ENCODE data around the gene CAVIN2.

Gene CAVIN2

DNA sequence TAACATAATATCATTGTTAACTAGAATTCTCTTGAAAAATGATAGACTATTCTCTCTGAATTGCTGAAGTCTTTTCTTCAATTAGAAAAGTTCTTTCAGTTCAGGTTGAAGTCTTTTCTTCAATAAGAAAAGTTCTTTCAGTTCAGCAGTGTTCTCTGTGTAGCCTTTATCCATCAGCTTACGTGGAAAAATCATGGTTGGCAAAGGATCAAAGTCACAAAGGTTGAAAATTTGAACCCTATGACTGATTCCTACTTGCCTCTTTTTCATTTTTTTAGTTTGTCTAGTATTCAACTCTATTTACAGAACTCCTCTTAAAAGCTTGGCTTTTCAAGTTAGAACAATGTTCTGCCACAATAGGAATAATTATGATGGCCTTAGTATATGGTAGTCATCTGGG, 25.8 kb downstream of the CAVIN2 start:
- no peak overlapping the region for H3K4me3 ChIP-seq (ENCODE audit: low read depth, low read length)
- H3K4me1 ChIP-seq (ENCODE audit: control insufficient read depth, insufficient read depth, low read length, unreplicated experiment): no peaks in the 10 kb centered on the region
- no peak overlapping the region for H3K27ac ChIP-seq (ENCODE audit: low read depth, low read length)
- no peaks in the 10 kb centered on the region for H3K27me3 ChIP-seq (ENCODE audit: insufficient read depth, low read length)
- no peaks in the 10 kb centered on the region for H3K36me3 ChIP-seq (ENCODE audit: insufficient read depth, low read length)
- H3K79me2 ChIP-seq (ENCODE audit: control insufficient read depth, insufficient read depth, low read length, unreplicated experiment): no peaks in the 10 kb centered on the region
- no peak overlapping the region for H2AFZ ChIP-seq (ENCODE audit: low read length, unreplicated experiment)

- H3K27ac ChIP-seq (ENCODE audit: low read depth, low read length): no peak overlapping the region
- H3K79me2 ChIP-seq (ENCODE audit: control insufficient read depth, insufficient read depth, low read length, unreplicated experiment): no peaks in the 10 kb centered on the region
- H3K27me3 ChIP-seq (ENCODE audit: insufficient read depth, low read length): no peaks in the 10 kb centered on the region
- H2AFZ ChIP-seq (ENCODE audit: low read length, unreplicated experiment): no peak overlapping the region
- no peaks in the 10 kb centered on the region for H3K4me1 ChIP-seq (ENCODE audit: control insufficient read depth, insufficient read depth, low read length, unreplicated experiment)
- no peaks in the 10 kb centered on the region for H3K36me3 ChIP-seq (ENCODE audit: insufficient read depth, low read length)
- H3K4me3 ChIP-seq (ENCODE audit: low read depth, low read length): no peak overlapping the region
Observed at GRCh38 chr2:191818725-191819350, 28.1 kb downstream of the CAVIN2 start.

DNA sequence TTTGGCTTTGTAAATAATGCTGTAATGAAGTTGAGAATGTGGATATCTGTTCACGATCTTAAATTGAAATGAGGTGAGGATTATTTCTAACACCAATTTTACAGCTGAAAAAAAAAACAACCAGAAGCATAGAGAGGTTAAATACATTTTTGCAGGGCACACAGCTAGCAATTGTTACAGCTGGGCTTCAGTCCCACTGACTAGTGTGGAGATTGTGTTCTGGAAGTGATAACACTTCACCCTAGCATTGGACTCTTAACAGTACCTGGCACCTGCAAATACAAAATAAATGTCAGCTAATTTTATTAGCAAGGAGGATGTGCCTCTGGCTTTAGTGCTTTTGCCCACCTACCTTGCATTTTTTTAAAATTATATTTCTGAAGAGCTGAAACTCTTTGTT, 28.8 kb downstream of the CAVIN2 start:
- no peaks in the 10 kb centered on the region for H3K36me3 ChIP-seq (ENCODE audit: insufficient read depth, low read length)
- no peak overlapping the region for H3K4me3 ChIP-seq (ENCODE audit: low read depth, low read length)
- H2AFZ ChIP-seq (ENCODE audit: low read length, unreplicated experiment): no peak overlapping the region
- H3K27ac ChIP-seq (ENCODE audit: low read depth, low read length): no peak overlapping the region
- H3K79me2 ChIP-seq (ENCODE audit: control insufficient read depth, insufficient read depth, low read length, unreplicated experiment): no peaks in the 10 kb centered on the region
- no peaks in the 10 kb centered on the region for H3K4me1 ChIP-seq (ENCODE audit: control insufficient read depth, insufficient read depth, low read length, unreplicated experiment)
- H3K27me3 ChIP-seq (ENCODE audit: insufficient read depth, low read length): no peaks in the 10 kb centered on the region

DNA sequence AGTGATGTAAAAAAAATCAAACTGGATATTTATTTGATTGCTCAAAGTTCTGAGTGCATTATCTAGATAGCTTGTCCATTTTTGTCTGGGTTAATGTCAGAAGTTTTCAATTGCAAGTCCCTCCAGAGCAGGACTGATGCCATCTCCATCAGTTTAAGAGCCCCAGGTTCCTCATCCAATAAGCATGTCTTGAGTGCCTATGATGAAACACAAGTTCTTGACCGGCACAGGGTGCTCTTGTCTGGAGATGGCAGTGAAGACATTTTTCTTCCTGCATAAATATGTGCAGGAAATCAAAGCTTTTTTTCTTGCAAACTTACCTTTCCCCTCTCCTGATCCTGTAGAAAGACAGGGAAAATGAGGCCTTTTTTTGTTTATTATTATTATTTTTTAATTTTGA, 31.9 kb downstream of the CAVIN2 start:
- Histone ChIP-seq H2AFZ (ENCODE audit: low read length, unreplicated experiment) (no peak overlapping the region), H3K27me3 (ENCODE audit: insufficient read depth, low read length) (no peaks in the 10 kb centered on the region), H3K4me1 (ENCODE audit: control insufficient read depth, insufficient read depth, low read length, unreplicated experiment) (peaks cover 4% of the 10 kb centered on the region), H3K79me2 (ENCODE audit: control insufficient read depth, insufficient read depth, low read length, unreplicated experiment) (no peaks in the 10 kb centered on the region), H3K36me3 (ENCODE audit: insufficient read depth, low read length) (no peaks in the 10 kb centered on the region), H3K27ac (ENCODE audit: low read depth, low read length) (no peak overlapping the region), H3K4me3 (ENCODE audit: low read depth, low read length) (no peak overlapping the region)

GRCh38 chr2:191813943-191814342, 32.9 kb downstream of the CAVIN2 start:
- no peak overlapping the region for H2AFZ ChIP-seq (ENCODE audit: low read length, unreplicated experiment)
- H3K79me2 ChIP-seq (ENCODE audit: control insufficient read depth, insufficient read depth, low read length, unreplicated experiment): no peaks in the 10 kb centered on the region
- no peak overlapping the region for H3K27ac ChIP-seq (ENCODE audit: low read depth, low read length)
- H3K36me3 ChIP-seq (ENCODE audit: insufficient read depth, low read length): no peaks in the 10 kb centered on the region
- no peaks in the 10 kb centered on the region for H3K27me3 ChIP-seq (ENCODE audit: insufficient read depth, low read length)
- no peak overlapping the region for H3K4me3 ChIP-seq (ENCODE audit: low read depth, low read length)
- H3K4me1 ChIP-seq (ENCODE audit: control insufficient read depth, insufficient read depth, low read length, unreplicated experiment): peaks cover 4% of the 10 kb centered on the region

DNA sequence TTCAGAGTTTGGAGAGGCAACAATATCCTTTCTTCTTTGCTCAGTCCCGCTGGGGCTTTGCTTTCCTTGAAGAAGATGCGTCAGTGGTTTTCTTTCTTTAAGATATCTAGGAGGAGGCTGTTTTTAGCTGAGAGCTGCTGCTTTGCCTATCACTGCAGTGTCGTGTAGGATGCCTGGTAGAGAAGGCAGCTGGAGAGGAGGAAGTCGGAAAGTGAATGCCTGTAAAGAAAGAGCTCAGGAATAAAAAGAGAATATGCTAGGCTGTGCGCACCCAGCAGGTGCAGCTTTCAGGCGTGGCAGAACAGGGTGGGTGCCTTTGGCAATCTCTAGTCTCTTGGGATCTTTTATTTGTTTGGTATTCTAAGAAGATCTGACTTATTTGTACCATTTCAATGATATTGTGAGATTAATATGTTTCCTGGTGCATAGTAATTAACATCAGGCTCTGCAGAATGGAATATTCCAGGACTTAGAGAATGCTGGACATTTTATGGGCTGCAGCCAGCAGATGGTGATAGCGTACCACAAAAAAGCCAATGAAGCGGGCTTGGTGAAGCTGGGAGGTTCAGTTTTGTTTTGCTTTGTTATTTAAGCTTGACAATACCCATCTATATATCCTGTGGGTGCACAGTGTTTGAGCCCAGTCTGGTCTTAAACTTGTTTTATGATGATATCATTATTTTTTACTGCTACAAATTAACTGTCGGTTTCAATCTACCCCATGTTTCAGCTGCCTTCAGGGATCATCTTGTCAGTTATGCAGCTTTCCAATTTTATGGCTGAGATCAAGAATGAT, 34.9 kb downstream of the CAVIN2 start:
- Histone ChIP-seq H3K36me3 (ENCODE audit: insufficient read depth, low read length) (no peaks in the 10 kb centered on the region), H3K4me3 (ENCODE audit: low read depth, low read length) (0 out of 2 replicates have a peak overlapping the region, but pooled peaks have one; percentile 29), H3K79me2 (ENCODE audit: control insufficient read depth, insufficient read depth, low read length, unreplicated experiment) (no peaks in the 10 kb centered on the region), H2AFZ (ENCODE audit: low read length, unreplicated experiment) (peak overlapping the region; percentile 49), H3K27me3 (ENCODE audit: insufficient read depth, low read length) (no peaks in the 10 kb centered on the region), H3K4me1 (ENCODE audit: control insufficient read depth, insufficient read depth, low read length, unreplicated experiment) (peaks cover 4% of the 10 kb centered on the region), H3K27ac (ENCODE audit: low read depth, low read length) (no peak overlapping the region)

- H3K36me3 ChIP-seq (ENCODE audit: insufficient read depth, low read length): no peaks in the 10 kb centered on the region
- no peak overlapping the region for H3K4me3 ChIP-seq (ENCODE audit: low read depth, low read length)
- H2AFZ ChIP-seq (ENCODE audit: low read length, unreplicated experiment): no peak overlapping the region
Observed at GRCh38 chr2:191806396-191806795, 40.5 kb downstream of the CAVIN2 start.

DNA sequence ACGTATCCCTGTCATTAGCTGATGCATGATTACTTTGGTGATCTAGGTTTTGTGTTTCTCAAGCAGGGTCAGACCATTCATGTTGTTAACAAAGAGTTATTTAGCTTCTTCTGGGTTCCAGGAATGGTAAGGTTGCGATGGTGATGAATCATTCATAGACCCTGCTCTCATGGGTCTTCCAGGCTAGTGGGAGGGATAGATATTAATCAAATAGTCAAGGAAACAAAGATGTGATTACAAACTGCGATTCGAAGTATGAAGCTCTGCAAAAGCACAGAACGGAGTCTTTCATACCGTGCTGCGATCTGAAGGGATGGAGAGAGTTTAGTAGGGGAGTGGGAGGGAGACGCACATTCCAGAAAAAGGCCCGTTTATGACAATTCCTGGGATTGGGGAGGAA, 42.1 kb downstream of the CAVIN2 start:
- no peak overlapping the region for H2AFZ ChIP-seq (ENCODE audit: low read length, unreplicated experiment)

More at GRCh38 chr2:191806396-191806795, 40.5 kb downstream of the CAVIN2 start:
- Histone ChIP-seq H3K4me1 (ENCODE audit: control insufficient read depth, insufficient read depth, low read length, unreplicated experiment) (no peaks in the 10 kb centered on the region), H3K27me3 (ENCODE audit: insufficient read depth, low read length) (no peaks in the 10 kb centered on the region), H3K79me2 (ENCODE audit: control insufficient read depth, insufficient read depth, low read length, unreplicated experiment) (no peaks in the 10 kb centered on the region), H3K27ac (ENCODE audit: low read depth, low read length) (no peak overlapping the region)

GRCh38 chr2:191803007-191803406, 43.9 kb downstream of the CAVIN2 start:
- Histone ChIP-seq H3K79me2 (ENCODE audit: control insufficient read depth, insufficient read depth, low read length, unreplicated experiment) (no peaks in the 10 kb centered on the region), H3K4me1 (ENCODE audit: control insufficient read depth, insufficient read depth, low read length, unreplicated experiment) (no peaks in the 10 kb centered on the region), H3K27me3 (ENCODE audit: insufficient read depth, low read length) (no peaks in the 10 kb centered on the region), H3K27ac (ENCODE audit: low read depth, low read length) (no peak overlapping the region), H2AFZ (ENCODE audit: low read length, unreplicated experiment) (no peak overlapping the region), H3K4me3 (ENCODE audit: low read depth, low read length) (no peak overlapping the region), H3K36me3 (ENCODE audit: insufficient read depth, low read length) (no peaks in the 10 kb centered on the region)

More for the DNA sequence above, 42.1 kb downstream of the CAVIN2 start:
- H3K4me1 ChIP-seq (ENCODE audit: control insufficient read depth, insufficient read depth, low read length, unreplicated experiment): no peaks in the 10 kb centered on the region
- no peak overlapping the region for H3K27ac ChIP-seq (ENCODE audit: low read depth, low read length)
- no peak overlapping the region for H3K4me3 ChIP-seq (ENCODE audit: low read depth, low read length)
- no peaks in the 10 kb centered on the region for H3K36me3 ChIP-seq (ENCODE audit: insufficient read depth, low read length)
- H3K79me2 ChIP-seq (ENCODE audit: control insufficient read depth, insufficient read depth, low read length, unreplicated experiment): no peaks in the 10 kb centered on the region
- H3K27me3 ChIP-seq (ENCODE audit: insufficient read depth, low read length): no peaks in the 10 kb centered on the region

DNA sequence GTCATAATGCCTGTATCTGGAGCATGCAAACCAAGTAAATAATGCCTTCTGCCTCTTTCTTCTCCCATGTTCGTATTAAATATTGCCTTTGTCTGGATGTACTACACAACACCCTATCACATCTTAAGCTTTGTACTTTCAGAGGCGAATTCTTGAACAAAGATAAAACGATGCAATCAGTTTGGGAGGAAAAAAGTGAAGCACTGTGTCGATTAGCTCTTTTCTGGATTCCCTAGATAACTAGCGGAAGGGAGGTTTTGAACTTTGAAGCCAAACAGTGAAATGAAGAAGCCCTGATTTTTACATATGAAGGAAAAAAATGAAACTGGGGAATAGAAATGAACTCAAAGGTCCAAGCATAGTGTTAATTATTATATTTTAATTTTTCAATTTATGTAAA, 44.7 kb downstream of the CAVIN2 start:
- Histone ChIP-seq H3K27me3 (ENCODE audit: insufficient read depth, low read length) (no peaks in the 10 kb centered on the region), H2AFZ (ENCODE audit: low read length, unreplicated experiment) (no peak overlapping the region), H3K36me3 (ENCODE audit: insufficient read depth, low read length) (no peaks in the 10 kb centered on the region), H3K4me3 (ENCODE audit: low read depth, low read length) (no peak overlapping the region), H3K79me2 (ENCODE audit: control insufficient read depth, insufficient read depth, low read length, unreplicated experiment) (no peaks in the 10 kb centered on the region), H3K27ac (ENCODE audit: low read depth, low read length) (no peak overlapping the region), H3K4me1 (ENCODE audit: control insufficient read depth, insufficient read depth, low read length, unreplicated experiment) (no peaks in the 10 kb centered on the region)

GRCh38 chr2:191800874-191801273, 46.0 kb downstream of the CAVIN2 start:
- H3K36me3 ChIP-seq (ENCODE audit: insufficient read depth, low read length): no peaks in the 10 kb centered on the region
- no peak overlapping the region for H3K27ac ChIP-seq (ENCODE audit: low read depth, low read length)
- no peak overlapping the region for H3K4me3 ChIP-seq (ENCODE audit: low read depth, low read length)
- H3K4me1 ChIP-seq (ENCODE audit: control insufficient read depth, insufficient read depth, low read length, unreplicated experiment): no peaks in the 10 kb centered on the region
- H2AFZ ChIP-seq (ENCODE audit: low read length, unreplicated experiment): no peak overlapping the region
- no peaks in the 10 kb centered on the region for H3K79me2 ChIP-seq (ENCODE audit: control insufficient read depth, insufficient read depth, low read length, unreplicated experiment)
- no peaks in the 10 kb centered on the region for H3K27me3 ChIP-seq (ENCODE audit: insufficient read depth, low read length)
